ENCODE results near the gene BCL7A. TPM values are rescaled to one million over a fixed set of nuclear protein-coding genes. Genes with fewer than 3 reads are reported as not detected.

The BCL7A gene
- polyA plus RNA-seq, 3 donors from 2014 or later: 0.27 to 1.5 (median 0.48) TPM

DNA sequence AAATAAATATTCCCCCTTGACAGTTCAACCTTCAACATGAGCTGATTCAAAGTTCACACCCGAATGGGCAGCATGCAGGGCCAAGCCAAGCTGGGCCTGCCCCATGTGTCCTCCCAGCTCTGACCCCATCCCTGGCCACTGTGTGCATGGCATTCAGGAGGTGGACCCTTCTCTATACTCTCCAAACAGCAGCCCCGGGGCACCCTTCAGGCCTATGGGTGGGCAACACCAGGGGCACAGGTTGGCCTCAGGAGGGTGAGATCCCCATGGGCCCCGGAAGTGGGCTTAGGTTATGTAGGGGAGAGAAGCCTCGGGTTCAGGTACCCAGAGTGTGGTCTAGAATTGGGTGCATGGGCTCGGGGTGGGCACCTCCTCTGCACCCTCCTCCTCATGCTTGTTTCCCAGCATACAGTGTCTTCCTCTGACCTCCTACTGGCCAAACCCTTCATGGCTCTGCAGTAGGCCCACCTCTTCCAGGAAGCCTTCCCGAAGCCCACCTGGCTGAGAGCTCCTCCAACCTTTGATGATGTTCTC is 31.5 kb upstream of the BCL7A start:
- H3K36me3 Mint-ChIP-seq: no peaks in the 10 kb centered on the region
- peaks cover 0 to 2% of the 10 kb centered on the region in 2 donors for H3K4me1 Mint-ChIP-seq
- H3K27me3 Mint-ChIP-seq (ENCODE audit: low read depth in 3 of 3): peaks cover 0 to 7% (median 0%) of the 10 kb centered on the region in 3 donors
- no peak for DNase-seq
- H3K4me3 Mint-ChIP-seq: no peak overlapping the region
- H3K27ac Mint-ChIP-seq: no peak overlapping the region
- no peaks in the 10 kb centered on the region for H3K9me3 Mint-ChIP-seq

DNA sequence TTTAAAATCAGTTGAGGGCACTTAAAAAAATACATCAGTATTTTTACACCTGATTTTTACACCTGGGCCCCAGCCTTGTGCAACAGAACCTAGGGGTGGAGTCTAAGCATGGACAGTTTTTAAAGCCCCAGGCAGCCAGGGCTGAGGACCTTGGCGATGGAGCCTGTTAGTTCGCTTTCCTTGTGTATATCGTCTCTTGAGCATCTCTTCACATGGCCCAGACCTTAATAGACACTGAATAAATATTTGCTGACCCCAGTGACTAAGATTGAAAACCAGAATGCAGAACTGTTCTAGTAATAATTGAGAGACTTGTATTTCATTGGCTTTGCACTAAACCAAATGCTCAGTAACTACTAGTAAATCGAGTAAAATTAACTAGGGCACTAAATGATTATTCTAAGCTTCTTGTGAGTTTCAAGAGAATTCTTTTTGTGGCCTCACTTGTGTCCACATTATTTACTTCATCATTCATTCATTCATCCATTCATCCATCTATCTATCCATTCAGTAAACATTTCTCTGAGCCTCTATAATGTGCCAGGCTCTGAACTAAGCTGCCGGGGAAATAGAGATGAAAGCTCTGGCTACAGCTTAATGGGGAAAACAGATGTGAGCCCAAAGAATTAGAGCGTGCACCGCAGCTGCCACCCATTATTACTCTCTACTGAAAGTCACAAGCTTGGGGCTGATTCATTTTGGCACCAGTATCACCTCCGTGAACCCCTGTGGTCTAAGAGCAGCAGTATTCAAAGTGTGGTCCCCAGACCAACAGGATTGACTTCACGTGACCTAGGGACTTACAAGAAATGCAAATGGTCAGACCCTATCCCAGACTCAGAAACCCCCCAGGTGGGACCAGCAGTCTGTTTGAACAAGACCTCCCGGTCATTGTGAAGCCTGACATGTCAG is 30.7 kb upstream of the BCL7A start:
- no peaks in the 10 kb centered on the region for H3K9me3 Mint-ChIP-seq
- DNase-seq: no peak
- H3K27me3 Mint-ChIP-seq (ENCODE audit: low read depth in 3 of 3): peaks cover 0 to 7% (median 2%) of the 10 kb centered on the region in 3 donors
- no peak overlapping the region for H3K4me3 Mint-ChIP-seq
- H3K4me1 Mint-ChIP-seq: peaks cover 0 to 2% of the 10 kb centered on the region in 2 donors
- H3K27ac Mint-ChIP-seq: no peak overlapping the region
- H3K36me3 Mint-ChIP-seq: no peaks in the 10 kb centered on the region

DNA sequence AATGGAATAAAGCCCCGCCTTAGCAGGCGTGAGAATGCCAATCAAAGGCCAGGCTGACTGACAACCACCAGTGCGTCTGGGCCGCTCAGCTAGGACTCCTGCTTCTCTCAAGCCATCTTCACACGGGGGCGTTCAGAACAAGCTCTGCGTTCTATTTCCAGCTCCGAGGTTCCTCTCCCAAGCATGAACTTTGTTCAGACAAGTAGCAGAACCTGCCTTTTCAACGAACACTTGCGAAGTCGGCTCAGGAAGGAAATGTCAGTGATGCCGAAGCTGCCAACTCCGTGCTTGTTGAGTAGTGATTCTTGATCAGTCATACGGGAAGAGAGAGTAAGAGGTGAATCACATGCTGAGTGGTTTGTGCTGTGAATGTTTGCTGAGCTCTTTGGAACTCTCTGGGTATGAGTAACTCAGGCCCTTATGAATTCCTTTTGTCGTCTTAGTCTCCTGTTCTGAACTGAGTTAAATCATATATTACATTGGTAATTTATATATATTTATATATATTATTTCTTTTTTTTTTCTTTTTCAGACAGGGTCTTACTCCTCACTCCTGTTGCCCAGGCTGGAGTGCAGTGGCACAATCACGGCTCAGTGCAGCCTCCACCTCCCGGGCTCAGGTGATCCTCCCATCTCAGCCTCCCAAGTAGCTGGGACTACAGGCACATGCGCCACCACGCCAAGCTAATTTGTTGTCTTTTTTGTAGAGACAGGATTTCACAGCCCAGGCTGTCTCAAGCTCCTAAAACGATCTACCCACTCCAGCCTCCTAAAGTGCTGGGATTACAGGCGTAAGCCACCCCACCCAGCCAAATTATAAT is 29.4 kb upstream of the BCL7A start:
- Mint-ChIP-seq H3K4me1 (peaks cover 0 to 2% of the 10 kb centered on the region in 2 donors), H3K36me3 (no peaks in the 10 kb centered on the region), H3K4me3 (no peak overlapping the region), H3K27me3 (ENCODE audit: low read depth in 3 of 3) (peaks cover 0 to 7% (median 2%) of the 10 kb centered on the region in 3 donors), H3K9me3 (no peaks in the 10 kb centered on the region), H3K27ac (peak overlapping the region in 1 of 6 donors; percentile 30)
- peak in 1 of 3 donors; percentile 7 for DNase-seq

DNA sequence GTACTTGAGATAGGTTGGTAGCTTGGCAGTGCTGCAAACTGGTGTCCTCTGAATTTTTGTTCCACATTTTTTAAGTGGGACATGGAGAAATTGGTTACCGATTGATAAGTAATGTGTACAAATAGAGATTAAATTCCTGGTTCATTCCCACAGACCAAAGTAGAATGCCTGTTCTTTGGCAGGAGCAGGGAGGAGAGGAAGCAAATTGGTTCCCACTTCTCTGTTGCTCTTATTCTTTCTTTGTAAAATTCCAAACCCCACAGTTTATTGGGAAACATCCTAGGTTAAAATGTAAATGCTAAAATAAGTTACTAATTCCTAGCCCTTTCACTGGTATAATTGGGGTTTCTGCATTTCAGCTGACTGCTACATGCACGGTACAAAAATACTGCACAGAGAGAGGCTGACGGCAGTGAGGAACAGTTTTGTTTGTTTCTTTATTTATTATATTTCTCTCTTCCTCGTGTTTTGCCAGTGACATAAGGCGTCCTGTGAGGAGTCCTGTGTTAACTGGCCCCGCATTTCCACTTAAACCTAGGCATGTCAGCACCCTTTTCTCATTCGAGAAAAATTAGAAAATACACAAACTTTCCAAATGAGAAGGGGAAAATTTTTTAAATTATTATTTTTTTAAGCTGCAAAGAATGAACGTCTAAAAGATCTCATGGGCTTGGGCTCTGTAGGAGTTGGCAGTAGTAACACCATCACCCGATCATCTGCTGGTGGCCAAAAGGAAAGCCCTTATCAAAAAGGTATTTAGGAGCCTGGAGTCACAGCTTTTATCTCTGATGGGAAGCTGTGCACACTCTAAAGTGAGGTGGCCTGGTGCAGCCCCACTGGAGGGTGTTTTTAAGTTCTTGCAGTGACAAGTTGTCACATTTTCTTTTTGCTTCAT is 25.4 kb upstream of the BCL7A start:
- no peak for DNase-seq
- Mint-ChIP-seq H3K27ac (peak overlapping the region in 1 of 6 donors; percentile 34), H3K4me1 (peaks cover 0 to 2% of the 10 kb centered on the region in 2 donors), H3K4me3 (no peak overlapping the region), H3K9me3 (peaks cover 0 to 4% (median 1%) of the 10 kb centered on the region in 6 donors), H3K27me3 (ENCODE audit: low read depth in 3 of 3) (peaks cover 0 to 15% (median 4%) of the 10 kb centered on the region in 3 donors), H3K36me3 (no peaks in the 10 kb centered on the region)

DNA sequence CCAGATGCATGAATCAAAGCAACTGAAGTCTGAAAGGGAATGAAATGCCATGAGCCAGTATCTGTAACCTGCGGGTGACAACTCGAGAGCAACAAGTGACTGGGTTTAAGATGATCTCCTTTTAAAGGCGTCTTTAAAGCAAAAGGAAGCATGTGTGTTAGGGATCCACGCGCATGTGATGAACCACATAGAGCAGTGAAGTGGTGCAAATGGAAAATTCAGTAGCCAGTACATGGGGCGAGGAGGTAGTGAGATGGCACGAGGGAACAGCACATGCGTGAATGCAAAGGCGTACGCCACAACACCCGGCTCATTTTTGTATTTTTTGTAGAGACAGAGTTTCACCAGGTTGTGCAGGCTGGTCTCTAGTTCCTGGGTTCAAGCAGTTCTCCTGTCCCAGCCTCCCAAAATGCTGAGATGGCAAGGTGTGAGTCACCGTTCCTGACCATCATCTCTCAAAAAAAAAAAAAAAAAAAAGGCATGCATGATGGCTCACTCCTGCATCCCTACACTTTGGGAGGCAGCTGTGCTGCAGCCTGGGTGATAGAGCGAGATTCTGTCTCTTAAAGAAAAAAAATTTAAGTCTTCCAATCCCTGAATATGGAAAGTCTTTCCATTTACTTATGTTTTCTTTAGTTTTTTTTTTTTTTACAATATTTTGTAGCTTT is 24.6 kb upstream of the BCL7A start:
- no peak for DNase-seq
- no peak overlapping the region for H3K4me3 Mint-ChIP-seq
- H3K27ac Mint-ChIP-seq: no peak overlapping the region
- peaks cover 0 to under 1% of the 10 kb centered on the region in 2 donors for H3K4me1 Mint-ChIP-seq
- no peaks in the 10 kb centered on the region for H3K36me3 Mint-ChIP-seq
- peaks cover 0 to 4% (median 3%) of the 10 kb centered on the region in 6 donors for H3K9me3 Mint-ChIP-seq
- peaks cover 0 to 13% (median 6%) of the 10 kb centered on the region in 3 donors for H3K27me3 Mint-ChIP-seq (ENCODE audit: low read depth in 3 of 3)

DNA sequence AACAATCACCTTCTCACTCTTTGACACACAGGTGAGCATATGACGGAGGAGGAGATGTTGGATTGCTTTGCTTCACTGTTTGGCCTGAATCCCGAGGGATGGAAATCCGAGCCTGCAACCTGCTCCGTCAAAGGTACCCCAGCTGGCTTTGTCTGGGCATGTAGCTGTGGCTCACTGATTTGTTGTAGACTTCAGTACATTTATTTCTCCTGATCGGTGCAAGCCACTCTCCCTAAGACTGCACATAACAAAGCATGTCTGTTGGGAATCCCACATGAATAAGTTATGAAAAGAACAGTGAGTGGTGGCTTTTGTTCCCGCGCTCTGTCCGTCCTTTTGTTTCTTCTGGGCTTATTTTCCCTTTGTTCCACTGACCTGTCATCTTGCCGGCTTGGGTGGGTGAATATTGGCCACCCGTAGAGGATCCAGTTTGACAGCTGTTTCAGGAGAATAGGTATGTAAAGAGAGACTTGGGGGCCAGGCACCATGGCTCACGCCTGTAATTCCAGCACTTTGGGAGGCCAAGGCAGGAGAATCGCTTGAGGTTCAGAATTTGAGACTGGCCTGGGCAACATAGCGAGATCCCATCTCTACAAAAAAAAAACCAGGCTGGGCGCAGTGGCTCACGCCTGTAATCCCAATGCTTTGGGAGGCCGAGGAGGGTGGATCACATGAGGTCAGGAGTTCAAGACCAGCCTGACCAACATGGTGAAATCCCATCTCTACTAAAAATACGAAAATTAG is 20.0 kb upstream of the BCL7A start:
- no peak for DNase-seq
- H3K4me1 Mint-ChIP-seq: peaks cover 18 to 21% of the 10 kb centered on the region in 2 donors
- no peak overlapping the region for H3K4me3 Mint-ChIP-seq
- no peak overlapping the region for H3K27ac Mint-ChIP-seq
- H3K36me3 Mint-ChIP-seq: no peaks in the 10 kb centered on the region
- peaks cover 2 to 13% (median 10%) of the 10 kb centered on the region in 3 donors for H3K27me3 Mint-ChIP-seq (ENCODE audit: low read depth in 3 of 3)
- H3K9me3 Mint-ChIP-seq: peaks cover 0 to 4% (median 3%) of the 10 kb centered on the region in 6 donors

DNA sequence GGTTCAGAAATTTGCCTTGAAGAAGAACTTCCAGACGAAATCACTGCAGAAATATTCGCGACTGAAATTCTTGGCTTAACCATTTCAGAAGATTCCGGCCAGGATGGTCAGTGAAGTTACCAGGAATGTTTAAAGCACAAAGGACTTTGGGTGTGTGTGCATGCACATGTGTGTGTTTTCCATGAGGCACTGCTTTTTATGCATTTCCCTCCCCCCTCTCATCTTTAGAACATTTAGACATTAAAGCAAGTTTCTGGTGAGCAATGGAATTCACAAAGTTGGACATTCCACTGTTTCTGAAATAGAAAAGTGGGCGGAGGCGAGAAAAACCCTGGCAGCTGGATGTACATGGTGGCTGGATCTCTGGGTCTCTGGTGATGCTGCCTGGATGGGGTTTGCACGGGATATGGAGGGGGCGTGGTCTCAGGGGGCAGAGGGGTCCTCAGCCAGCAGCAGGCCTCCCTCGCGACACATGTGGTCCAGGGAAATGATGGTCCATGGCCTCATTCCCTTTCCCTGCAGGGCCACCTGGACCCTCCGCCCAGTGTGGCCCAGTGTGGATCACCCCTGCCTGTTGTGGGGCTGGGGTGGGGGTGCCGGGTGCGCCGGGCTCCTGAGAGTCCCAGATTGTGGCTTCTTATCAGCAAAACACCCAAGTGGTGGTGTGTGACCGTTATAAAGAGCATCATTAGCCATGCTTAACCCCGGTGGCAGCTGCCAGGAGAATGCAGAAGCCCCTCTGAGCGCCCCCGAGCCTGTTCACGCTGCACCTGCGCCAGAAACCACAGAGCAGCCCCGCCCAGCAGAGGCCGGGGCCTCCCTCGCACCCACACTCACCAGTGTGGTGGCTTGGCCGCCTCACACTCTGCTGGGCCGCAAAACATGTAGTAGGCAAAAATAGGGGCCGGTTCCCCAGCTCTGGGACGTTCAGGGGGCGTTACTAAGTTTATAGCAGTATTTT is 17.8 kb upstream of the BCL7A start:
- Mint-ChIP-seq H3K36me3 (no peaks in the 10 kb centered on the region), H3K9me3 (peaks cover 0 to 4% (median 3%) of the 10 kb centered on the region in 6 donors), H3K4me3 (peak overlapping the region in 2 of 5 donors; percentile 15 to 49), H3K27ac (no peak overlapping the region), H3K4me1 (peaks cover 20 to 24% of the 10 kb centered on the region in 2 donors), H3K27me3 (ENCODE audit: low read depth in 3 of 3) (peaks cover 2 to 11% (median 10%) of the 10 kb centered on the region in 3 donors)
- DNase-seq: peak in 1 of 3 donors; percentile 39

DNA sequence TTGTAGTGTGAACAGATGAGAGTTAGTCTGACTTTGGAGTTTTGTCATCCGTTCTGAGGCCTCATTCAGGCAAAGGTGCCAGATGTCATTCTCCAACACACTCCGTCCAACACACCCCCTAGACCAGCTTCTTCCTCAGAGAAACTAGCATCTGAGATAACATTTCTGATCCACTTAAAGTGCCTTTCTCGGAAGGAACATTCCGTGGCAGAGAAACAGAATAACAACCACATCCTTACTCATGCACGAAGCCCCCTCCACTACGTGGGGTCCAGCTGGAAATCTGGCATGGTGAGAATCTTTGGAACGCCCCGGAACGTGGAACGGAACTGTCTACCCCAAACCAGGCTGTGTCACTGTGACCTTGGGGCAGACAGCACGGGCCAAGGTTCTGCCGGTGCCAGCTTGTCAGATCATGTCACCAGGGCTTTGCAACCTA is 17.0 kb upstream of the BCL7A start:
- no peaks in the 10 kb centered on the region for H3K36me3 Mint-ChIP-seq
- peaks cover 0 to 4% (median under 1%) of the 10 kb centered on the region in 6 donors for H3K9me3 Mint-ChIP-seq
- H3K4me3 Mint-ChIP-seq: peak overlapping the region in 3 of 5 donors; percentile 15 to 49 (median 38)
- DNase-seq: no peak
- H3K4me1 Mint-ChIP-seq: peaks cover 20 to 24% of the 10 kb centered on the region in 2 donors
- H3K27ac Mint-ChIP-seq: no peak overlapping the region
- H3K27me3 Mint-ChIP-seq (ENCODE audit: low read depth in 3 of 3): peaks cover 2 to 11% (median 7%) of the 10 kb centered on the region in 3 donors

DNA sequence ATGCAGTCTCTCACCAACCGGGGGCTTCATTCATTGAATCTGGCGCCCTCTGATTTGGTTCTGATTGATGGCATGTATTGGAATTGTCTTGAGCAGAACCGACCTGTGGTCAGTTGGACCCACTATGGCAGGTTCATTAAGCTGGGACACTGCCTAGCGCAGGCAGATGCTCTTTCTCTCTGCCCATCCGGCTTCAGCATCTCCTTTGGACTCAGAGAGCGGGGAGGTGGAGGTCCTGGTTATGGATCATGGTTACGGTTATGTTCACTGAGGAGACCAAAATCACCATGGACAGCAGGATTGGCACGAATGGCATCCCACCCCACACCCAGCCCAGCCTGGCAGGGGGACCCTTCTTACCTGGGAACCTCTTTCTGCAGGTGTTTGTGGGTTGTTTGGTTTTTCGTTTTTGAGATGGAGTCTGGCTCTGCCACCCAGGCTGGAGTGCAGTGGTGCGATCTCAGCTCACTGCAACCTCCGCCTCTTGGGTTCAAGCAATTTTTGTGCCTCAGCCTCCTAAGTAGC is 16.4 kb upstream of the BCL7A start:
- Mint-ChIP-seq H3K4me3 (no peak overlapping the region), H3K4me1 (peaks cover 20 to 24% of the 10 kb centered on the region in 2 donors), H3K36me3 (no peaks in the 10 kb centered on the region), H3K9me3 (peaks cover 0 to 4% (median 0%) of the 10 kb centered on the region in 6 donors), H3K27me3 (ENCODE audit: low read depth in 3 of 3) (peaks cover 2 to 11% (median 6%) of the 10 kb centered on the region in 3 donors), H3K27ac (no peak overlapping the region)
- no peak for DNase-seq

DNA sequence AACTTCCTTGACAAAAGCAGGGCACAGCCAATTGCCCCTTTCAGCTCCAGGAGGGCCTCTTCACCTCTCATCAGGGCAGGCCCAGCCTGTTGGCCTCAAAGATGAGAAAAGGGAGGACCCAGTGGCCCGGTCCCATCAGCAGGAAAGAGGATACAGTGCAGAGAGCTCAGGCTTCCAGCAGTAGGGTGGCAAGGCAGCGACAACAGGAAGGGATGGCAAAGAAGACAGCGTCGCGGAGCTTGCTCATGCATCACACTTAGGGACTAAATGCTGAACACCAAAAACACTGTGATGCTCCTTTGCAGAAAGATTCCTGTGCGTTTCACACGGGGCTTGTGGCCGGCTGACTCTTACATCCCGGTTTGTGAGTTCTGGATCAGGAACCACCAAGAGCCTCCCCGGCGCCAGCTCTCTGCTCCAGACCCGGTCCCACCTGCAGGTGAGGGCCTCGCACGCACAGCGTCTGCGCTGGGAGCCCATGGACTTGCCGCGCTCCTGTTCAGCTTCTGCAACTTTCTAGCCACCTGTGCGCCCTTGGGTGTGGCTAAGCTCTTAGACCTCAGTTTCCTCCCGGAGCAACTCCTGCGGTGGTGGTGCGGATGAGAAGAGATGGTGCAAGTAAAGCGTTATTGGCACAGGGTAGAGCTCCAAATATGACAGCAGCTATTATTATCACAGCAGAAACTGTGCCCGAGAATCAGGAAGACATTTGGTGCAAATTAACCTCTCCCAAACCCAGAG is 15.3 kb upstream of the BCL7A start:
- no peaks in the 10 kb centered on the region for H3K36me3 Mint-ChIP-seq
- peaks cover 2 to 11% (median 6%) of the 10 kb centered on the region in 3 donors for H3K27me3 Mint-ChIP-seq (ENCODE audit: low read depth in 3 of 3)
- no peak overlapping the region for H3K27ac Mint-ChIP-seq
- peaks cover 20 to 24% of the 10 kb centered on the region in 2 donors for H3K4me1 Mint-ChIP-seq
- H3K9me3 Mint-ChIP-seq: peaks cover 0 to 2% (median 0%) of the 10 kb centered on the region in 6 donors
- DNase-seq: no peak
- H3K4me3 Mint-ChIP-seq: no peak overlapping the region

All from immature natural killer cell (primary cell).